ENCODE results near the gene NSL1.

Gene NSL1

GRCh38 chr1:212701910-212702309, 89.7 kb downstream of the NSL1 start:
- no peak for DNase-seq

- no peak for DNase-seq
Observed at GRCh38 chr1:212700892-212701819, 90.4 kb downstream of the NSL1 start.

- DNase-seq = peak; percentile 50
Observed at GRCh38 chr1:212700223-212700891, 91.2 kb downstream of the NSL1 start.

- DNase-seq = peak; percentile 58
Observed at GRCh38 chr1:212699625-212700222, 91.9 kb downstream of the NSL1 start, which contains the start of gene BATF3. Gene BATF3 (minus strand): TSS chr1:212699840. CDS start chr1:212699762, 78 bp downstream.

GRCh38 chr1:212699104-212699624, 92.4 kb downstream of the NSL1 start:
- DNase-seq = peak; percentile 74

GRCh38 chr1:212698467-212699103, 93.0 kb downstream of the NSL1 start:
- DNase-seq = no peak

- DNase-seq = no peak
Observed at GRCh38 chr1:212696721-212697331, 94.8 kb downstream of the NSL1 start.

GRCh38 chr1:212692774-212693644, 98.6 kb downstream of the NSL1 start:
- no peak for DNase-seq

GRCh38 chr1:212691561-212692071, 100.0 kb downstream of the NSL1 start:
- no peak for DNase-seq

- no peak for DNase-seq
Observed at GRCh38 chr1:212690816-212691403, 100.7 kb downstream of the NSL1 start.

- no peak for DNase-seq
Observed at GRCh38 chr1:212689758-212690529, 101.6 kb downstream of the NSL1 start.

- DNase-seq = no peak
Observed at GRCh38 chr1:212689196-212689725, 102.3 kb downstream of the NSL1 start.

GRCh38 chr1:212688341-212689047, 103.1 kb downstream of the NSL1 start:
- DNase-seq = no peak

- no peak for DNase-seq
Observed at GRCh38 chr1:212687811-212688210, 103.8 kb downstream of the NSL1 start.

- no peak for DNase-seq
Observed at GRCh38 chr1:212686591-212686990, 105.0 kb downstream of the NSL1 start.

- no peak for DNase-seq
Observed at GRCh38 chr1:212686069-212686468, 105.5 kb downstream of the NSL1 start.

- no peak for DNase-seq
Observed at GRCh38 chr1:212685429-212685828, 106.1 kb downstream of the NSL1 start.

- no peak for DNase-seq
Observed at GRCh38 chr1:212684521-212685090, 107.0 kb downstream of the NSL1 start.

- no peak for DNase-seq
Observed at GRCh38 chr1:212684076-212684475, 107.5 kb downstream of the NSL1 start.
